Activated naive CD4-positive, alpha-beta T cell treated with anti-CD3 and anti-CD28 coated beads for 36 hours (primary cell): ENCODE data around the gene GABRD. TPM values are rescaled to one million over a fixed set of nuclear protein-coding genes. Genes with fewer than 3 reads are reported as not detected.

Experiments
- CTCF ChIA-PET: fragments of 350-600 bp; sonication (Branson Sonifier 250); formaldehyde crosslinking; loops from one replicate; lab custom pipeline; 2021; ENCODE audit warnings: antibody characterized with exemption; lab: Charles Lee
- DNase-seq: peaks from one replicate; pipeline ENCODE4 v3.0.0-alpha.2; 2020
- H3K27ac Mint-ChIP-seq: one replicate; pipeline ENCODE4 v1.8.0; 2021; ENCODE audit warnings: mild to moderate bottlenecking, mixed read lengths
- H3K27me3 Mint-ChIP-seq: one replicate; pipeline ENCODE4 v1.8.0; 2021; ENCODE audit warnings: low read depth, mixed read lengths
- H3K36me3 Mint-ChIP-seq: one replicate; pipeline ENCODE4 v1.8.0; 2021; ENCODE audit warnings: low read depth, mixed read lengths
- H3K4me1 Mint-ChIP-seq: one replicate; pipeline ENCODE4 v1.8.0; 2021; ENCODE audit warnings: low read depth, mixed read lengths
- H3K4me3 Mint-ChIP-seq: one replicate; pipeline ENCODE4 v1.8.0; 2021; ENCODE audit warnings: mild to moderate bottlenecking, moderate library complexity, mixed read lengths
- H3K9me3 Mint-ChIP-seq: one replicate; pipeline ENCODE4 v1.8.0; 2021; ENCODE audit warnings: mixed read lengths
- intact Hi-C: fragments of 100-400 bp; cut with micrococcal nuclease; formaldehyde crosslinking; loops from one replicate; pipeline ENCODE4 v1.15.1; 2023
- total RNA-seq, 2 experiments: library from RNA; stranded (reverse); gene quantifications; one replicate each; pipeline ENCODE4 v1.2.3, GENCODE V29; 2021

The GABRD gene
- total RNA-seq, 2 experiments from 2014 or later: not detected

DNA sequence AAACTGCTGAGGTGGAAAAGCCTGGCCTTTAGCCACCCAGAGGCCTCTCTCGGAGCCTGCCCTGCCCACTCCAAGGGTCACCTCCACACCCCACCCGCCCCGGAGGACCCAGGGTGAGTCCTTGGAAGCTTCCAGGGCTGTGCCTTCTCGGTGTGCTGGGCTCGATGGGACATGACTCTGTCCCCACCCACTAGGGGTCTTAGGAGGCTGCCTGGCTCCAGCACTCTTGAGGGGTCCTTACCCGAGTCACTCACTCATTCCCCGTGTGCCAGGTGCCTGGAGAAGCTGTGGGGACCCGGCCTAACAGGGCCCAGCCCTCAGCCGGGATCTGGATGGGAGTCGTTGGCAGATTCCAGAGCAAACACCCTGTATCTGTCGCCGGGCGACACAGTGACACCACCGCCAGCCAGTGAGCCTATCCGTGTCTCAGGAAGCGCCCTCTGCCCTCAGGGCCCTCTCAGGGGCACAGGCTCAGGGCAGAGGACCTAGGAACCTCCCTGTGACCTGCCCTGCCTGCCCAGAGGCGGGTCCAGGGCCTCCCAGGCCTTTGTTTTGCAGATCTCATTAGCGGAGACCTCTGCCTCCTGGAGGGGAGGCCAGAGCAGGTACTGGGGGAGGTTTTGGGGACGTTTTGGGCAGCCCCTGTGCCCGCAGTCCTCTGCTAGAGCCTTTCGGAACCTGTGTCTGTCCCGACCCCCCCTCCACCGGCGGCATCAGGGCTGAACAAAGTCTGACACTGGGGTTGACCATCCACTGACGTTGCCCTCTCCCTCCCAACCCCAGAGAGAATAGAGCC lies 28.0 kb downstream of the GABRD start:
- CTCF ChIA-PET: interaction anchor here (0.6 to 5.4 kb wide), 5 partner anchors 11 to 149 kb away, joined by 3 to 52 read pairs (median 4); no protein-coding TSS in a partner anchor

DNA sequence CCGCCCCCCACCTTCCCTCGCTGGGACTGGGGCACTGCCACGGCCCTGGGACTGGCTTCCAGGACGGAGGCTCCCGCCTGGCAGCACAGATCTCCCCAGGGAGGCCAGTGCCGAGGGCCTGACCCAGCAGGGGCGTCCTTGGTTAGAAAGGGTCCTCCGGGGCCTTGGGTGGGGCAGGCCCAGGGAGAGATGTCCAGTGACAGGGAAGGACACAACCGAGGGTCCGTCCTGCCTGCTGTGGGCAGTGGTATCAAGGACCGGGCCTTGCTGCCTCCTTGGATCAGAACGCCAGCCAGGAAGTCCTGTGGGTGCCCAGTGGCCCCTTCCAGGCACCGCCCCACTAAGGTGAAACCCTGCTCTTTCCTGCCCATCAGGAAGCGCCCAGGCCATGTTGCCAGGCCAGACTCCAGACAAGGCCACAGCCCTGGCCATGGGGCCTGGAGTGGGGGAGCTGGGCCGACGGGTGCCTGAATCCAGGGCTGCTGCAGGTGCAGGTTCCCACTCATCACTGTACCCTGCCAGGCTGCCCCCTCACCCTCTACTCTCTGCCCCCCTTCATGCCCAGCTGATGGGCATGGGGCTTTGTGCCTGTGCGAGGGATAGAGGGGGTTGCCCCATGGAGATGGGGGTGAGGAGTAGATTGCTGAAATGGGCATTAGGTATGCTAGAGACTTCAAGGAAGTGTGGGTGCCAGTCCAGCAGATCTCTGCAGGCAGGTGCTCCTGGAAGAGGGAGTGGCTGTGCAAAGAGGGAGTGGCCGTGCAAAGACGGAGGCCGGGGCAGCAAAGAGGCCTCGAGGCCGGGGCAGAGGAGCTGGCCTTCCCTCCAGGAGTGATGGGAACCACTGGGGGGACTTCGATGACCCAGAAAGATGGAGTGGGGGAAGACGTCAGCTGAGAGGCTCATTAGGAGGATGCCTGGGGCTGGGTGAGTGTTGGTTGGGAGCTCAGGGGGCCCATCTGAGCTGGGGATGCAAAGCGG lies 28.9 kb downstream of the GABRD start:
- CTCF ChIA-PET: no interaction called here
- Mint-ChIP-seq H3K36me3 (no peaks in the 10 kb centered on the region), H3K4me3 (peak overlapping the region; percentile 22), H3K27ac (no peak overlapping the region), H3K4me1 (peaks cover 19% of the 10 kb centered on the region), H3K9me3 (no peaks in the 10 kb centered on the region), H3K27me3 (peaks cover 12% of the 10 kb centered on the region)
- no peak for DNase-seq
- intact Hi-C loops: no loop called here

More for the DNA sequence above, 28.0 kb downstream of the GABRD start:
- no peaks in the 10 kb centered on the region for H3K9me3 Mint-ChIP-seq
- no peak for DNase-seq
- intact Hi-C loops: loop anchor here (1.0 kb wide), 1 partner anchor 103 kb away; no protein-coding TSS in a partner anchor
- no peaks in the 10 kb centered on the region for H3K36me3 Mint-ChIP-seq
- peaks cover 19% of the 10 kb centered on the region for H3K4me1 Mint-ChIP-seq
- no peak overlapping the region for H3K4me3 Mint-ChIP-seq
- peaks cover 12% of the 10 kb centered on the region for H3K27me3 Mint-ChIP-seq
- H3K27ac Mint-ChIP-seq: no peak overlapping the region

DNA sequence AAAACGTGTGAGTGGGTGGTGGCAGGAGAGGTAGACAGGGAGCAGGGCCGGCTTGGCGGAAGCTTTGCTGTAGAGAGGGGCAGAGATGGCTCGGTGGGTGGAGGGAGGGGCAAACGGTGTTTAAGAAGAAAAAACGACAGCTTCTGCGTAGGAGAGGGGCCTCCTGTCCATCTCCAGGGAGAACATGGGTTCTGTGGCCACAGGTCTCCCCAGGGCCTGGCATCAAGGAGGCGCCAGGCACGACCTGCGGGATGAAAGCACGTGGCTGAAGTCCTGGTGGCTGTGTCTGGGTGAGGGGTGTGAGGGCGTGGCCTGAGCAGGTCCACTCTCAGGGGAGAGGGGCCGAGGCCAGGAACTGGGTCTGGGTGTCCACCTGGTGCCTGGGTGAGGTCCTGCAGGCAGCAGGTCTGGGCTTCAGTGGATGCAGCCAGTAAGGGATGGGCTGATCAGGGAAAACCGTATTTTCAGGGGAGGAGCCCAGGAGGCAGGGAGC lies 30.1 kb downstream of the GABRD start:
- H3K27me3 Mint-ChIP-seq: peaks cover 12% of the 10 kb centered on the region
- H3K36me3 Mint-ChIP-seq: no peaks in the 10 kb centered on the region
- intact Hi-C loops: no loop called here
- no peak overlapping the region for H3K27ac Mint-ChIP-seq
- DNase-seq: no peak
- CTCF ChIA-PET: interaction anchor here (0.7 kb wide), 2 partner anchors 89 to 267 kb away, joined by 3 to 4 read pairs; no protein-coding TSS in a partner anchor
- H3K4me1 Mint-ChIP-seq: peaks cover 17% of the 10 kb centered on the region
- no peaks in the 10 kb centered on the region for H3K9me3 Mint-ChIP-seq
- H3K4me3 Mint-ChIP-seq: peak overlapping the region; percentile 73

DNA sequence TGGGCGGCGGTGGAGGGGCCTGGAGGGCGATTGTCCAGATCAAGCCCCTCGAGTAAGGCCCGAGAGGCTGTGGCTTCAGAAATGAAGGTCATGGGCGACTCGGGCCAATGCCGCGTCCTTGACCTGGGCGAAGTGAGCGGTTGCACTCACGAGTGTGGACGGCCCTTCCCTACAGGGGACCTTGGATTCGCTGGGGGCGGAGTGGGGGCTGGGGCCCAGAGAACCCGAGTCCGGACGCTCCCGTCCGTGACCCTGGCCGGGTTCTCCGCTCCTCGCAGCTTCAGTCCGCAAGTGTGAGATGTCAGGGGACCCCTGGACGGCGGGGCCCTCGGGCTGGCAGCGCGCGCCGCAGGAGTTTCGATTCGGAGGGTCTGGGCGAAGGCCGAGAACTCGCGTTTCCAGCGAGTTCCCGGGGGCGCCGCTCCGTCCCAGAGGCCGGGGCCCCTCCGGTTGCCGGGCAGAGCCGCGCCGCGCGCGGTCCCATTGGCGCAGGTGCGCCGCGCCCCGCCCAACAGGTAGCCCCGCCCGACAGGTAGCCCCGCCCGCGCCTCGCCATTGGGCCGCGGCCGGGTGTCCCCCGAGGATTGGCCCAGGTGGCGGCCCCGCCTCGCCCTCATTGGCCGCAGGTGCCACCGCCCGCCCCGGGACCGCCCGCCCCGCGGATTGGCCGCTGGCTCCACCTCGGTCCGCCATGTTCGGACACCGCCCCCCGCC lies 30.7 kb downstream of the GABRD start, which contains the start of gene PRKCZ:
Gene PRKCZ (plus strand): TSS at position 694 of the 714 bp plus-strand sequence. CDS start 220 bp downstream, outside the sequence.
- peak within 1 kb of the TSS; percentile 73 for H3K4me3 Mint-ChIP-seq
- CTCF ChIA-PET: interaction anchor here (0.7 kb wide), 2 partner anchors 90 to 267 kb away, joined by 3 to 4 read pairs; no protein-coding TSS in a partner anchor
- H3K4me1 Mint-ChIP-seq: peaks cover 17% of the 10 kb centered on the region
- peak; percentile 93 for DNase-seq
- intact Hi-C loops: loop anchor here (5.0 to 10.0 kb wide), 2 partner anchors 82 to 265 kb away; no protein-coding TSS in a partner anchor
- peaks cover 12% of the 10 kb centered on the region for H3K27me3 Mint-ChIP-seq
- no peaks in the 10 kb centered on the region for H3K9me3 Mint-ChIP-seq
- H3K36me3 Mint-ChIP-seq: no peaks in the 10 kb centered on the region
- H3K27ac Mint-ChIP-seq: no peak within 1 kb of the TSS

DNA sequence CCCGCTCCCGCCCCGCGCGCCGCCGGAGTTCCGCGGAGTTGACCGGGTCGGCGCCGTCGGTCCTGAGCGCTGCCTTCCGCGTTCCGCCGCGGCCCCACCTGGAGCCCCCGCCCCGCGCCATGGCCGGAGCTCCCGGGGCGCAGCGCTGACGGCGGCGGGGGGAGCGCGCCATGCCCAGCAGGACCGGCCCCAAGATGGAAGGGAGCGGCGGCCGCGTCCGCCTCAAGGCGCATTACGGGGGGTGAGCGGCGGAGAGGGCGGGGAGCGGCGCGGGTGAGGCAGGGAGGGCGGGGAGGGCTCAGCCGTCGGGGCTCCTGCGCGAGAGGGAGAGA lies 31.3 kb downstream of the GABRD start:
- DNase-seq: peak; percentile 45
- H3K9me3 Mint-ChIP-seq: no peaks in the 10 kb centered on the region
- H3K27ac Mint-ChIP-seq: no peak overlapping the region
- peaks cover 11% of the 10 kb centered on the region for H3K27me3 Mint-ChIP-seq
- peaks cover 13% of the 10 kb centered on the region for H3K4me1 Mint-ChIP-seq
- CTCF ChIA-PET: no interaction called here
- peak overlapping the region; percentile 53 for H3K4me3 Mint-ChIP-seq
- no peaks in the 10 kb centered on the region for H3K36me3 Mint-ChIP-seq
- intact Hi-C loops: loop anchor here (5.0 to 10.0 kb wide), 2 partner anchors 82 to 266 kb away; no protein-coding TSS in a partner anchor

DNA sequence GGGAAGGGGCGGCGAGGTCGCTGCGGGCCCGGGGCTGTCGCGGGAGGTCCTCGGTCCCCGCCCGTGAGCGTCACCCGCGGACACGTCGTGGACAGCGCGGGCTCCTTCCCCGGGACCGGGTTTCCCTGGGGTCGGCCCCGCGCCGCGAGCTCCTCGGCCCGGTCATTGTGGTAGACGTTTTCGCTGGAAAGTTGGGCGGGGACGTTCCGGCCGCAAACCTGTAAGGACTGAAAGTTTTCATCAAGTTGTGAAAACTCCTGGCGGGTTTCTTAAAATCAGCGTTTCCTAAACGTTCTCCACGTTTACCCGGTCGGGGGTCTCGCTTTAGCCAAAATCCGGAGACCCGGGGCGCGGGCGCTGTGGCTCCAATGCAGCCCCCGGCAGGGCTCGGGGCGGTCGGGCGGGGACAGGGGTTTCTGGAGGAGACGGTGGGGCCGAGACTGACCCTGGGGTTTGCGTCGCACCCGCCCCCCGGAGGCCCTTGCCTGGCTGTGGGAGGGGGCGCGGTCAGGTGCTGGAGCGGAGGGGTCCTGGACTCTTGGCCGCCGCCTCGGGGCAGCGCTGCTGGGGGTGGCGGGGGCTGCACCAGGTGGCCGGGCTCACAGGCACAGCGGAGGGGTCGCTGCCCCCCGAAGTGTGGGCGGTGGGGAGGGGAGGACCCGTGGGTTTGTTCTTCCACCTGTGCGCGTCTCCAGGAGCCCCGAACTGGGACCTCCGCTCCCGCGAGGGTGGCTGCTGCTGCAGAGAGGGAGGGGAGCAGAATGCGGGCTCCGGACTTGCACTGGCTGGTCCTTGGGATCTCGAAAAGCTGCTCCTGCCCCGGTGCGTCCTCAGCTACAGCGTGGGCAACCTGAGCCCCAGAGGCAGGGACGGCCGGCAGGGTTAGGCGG lies 31.9 kb downstream of the GABRD start:
- Mint-ChIP-seq H3K4me3 (peak overlapping the region; percentile 53), H3K9me3 (no peaks in the 10 kb centered on the region), H3K4me1 (peaks cover 9% of the 10 kb centered on the region), H3K27ac (no peak overlapping the region), H3K27me3 (peaks cover 9% of the 10 kb centered on the region), H3K36me3 (no peaks in the 10 kb centered on the region)
- CTCF ChIA-PET: interaction anchor here (1.1 kb wide), 1 partner anchor 82 kb away, joined by 3 read pairs; no protein-coding TSS in a partner anchor
- intact Hi-C loops: loop anchor here (5.0 to 10.0 kb wide), 2 partner anchors 81 to 266 kb away; no protein-coding TSS in a partner anchor
- no peak for DNase-seq

DNA sequence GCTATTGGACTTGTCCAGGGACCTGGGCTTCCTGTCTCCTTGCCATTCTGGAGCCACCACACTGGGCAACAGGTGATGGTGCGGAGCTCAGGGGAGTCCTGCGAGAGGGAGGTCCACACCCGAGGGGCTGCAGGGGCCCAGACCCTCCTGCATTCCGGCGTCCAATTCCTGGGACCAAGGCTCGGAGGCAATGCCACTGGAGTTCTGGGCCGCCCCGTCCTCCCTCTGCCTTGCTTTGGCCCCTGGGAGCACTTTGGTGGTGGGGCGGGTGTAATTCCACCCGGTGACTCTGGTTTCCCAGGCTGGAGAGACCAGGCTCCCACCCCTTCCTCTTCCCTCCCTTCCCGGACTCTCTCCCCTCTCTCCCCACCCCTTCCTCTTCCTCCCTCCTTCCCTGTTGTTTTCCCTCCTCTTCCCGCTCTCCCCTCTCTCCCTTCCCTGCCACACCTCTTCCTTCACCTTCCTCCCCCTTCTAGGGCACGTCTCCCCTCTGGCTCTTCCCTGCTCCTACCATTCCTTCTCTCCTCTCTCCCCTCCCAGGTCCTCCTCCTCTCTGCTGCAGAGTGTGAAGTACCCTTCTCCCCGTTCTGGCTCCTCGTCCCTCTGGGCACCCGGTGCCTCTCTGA lies 33.0 kb downstream of the GABRD start:
- Mint-ChIP-seq H3K4me3 (peak overlapping the region; percentile 53), H3K27me3 (peaks cover 9% of the 10 kb centered on the region), H3K9me3 (no peaks in the 10 kb centered on the region), H3K4me1 (peaks cover 7% of the 10 kb centered on the region), H3K27ac (no peak overlapping the region), H3K36me3 (no peaks in the 10 kb centered on the region)
- intact Hi-C loops: loop anchor here (5.0 to 10.0 kb wide), 2 partner anchors 80 to 267 kb away; no protein-coding TSS in a partner anchor
- CTCF ChIA-PET: interaction anchor here (0.6 to 2.2 kb wide), 3 partner anchors 8 to 1616 kb away, joined by 3 to 5 read pairs (median 4); no protein-coding TSS in a partner anchor
- no peak for DNase-seq

DNA sequence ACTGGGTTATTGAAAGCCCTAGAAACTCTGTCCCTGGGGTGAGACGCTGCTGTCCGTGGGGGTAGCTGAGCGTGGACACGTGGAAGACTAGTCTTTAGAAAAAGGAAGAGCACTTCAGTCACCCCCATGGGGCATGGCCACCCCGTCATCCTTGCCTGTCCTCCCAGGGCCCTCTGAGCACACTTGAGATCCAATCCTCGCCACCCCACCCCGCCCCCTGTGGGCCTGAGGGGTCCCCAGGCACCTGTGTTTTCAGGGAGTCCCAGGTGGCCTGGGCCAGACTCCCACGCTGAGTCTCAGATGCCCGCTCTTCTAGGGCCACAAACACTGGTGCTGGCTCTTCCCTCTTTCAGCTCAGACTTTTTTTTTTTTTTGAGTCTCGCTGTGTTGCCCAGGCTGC lies 33.6 kb downstream of the GABRD start:
- Mint-ChIP-seq H3K4me1 (peaks cover 7% of the 10 kb centered on the region), H3K27me3 (peaks cover 9% of the 10 kb centered on the region), H3K4me3 (no peak overlapping the region), H3K9me3 (no peaks in the 10 kb centered on the region), H3K27ac (no peak overlapping the region), H3K36me3 (no peaks in the 10 kb centered on the region)
- intact Hi-C loops: loop anchor here (5.0 to 10.0 kb wide), 2 partner anchors 80 to 268 kb away; no protein-coding TSS in a partner anchor
- CTCF ChIA-PET: interaction anchor here (0.6 to 2.2 kb wide), 2 partner anchors 8 to 1615 kb away, joined by 4 to 5 read pairs; no protein-coding TSS in a partner anchor
- DNase-seq: no peak

DNA sequence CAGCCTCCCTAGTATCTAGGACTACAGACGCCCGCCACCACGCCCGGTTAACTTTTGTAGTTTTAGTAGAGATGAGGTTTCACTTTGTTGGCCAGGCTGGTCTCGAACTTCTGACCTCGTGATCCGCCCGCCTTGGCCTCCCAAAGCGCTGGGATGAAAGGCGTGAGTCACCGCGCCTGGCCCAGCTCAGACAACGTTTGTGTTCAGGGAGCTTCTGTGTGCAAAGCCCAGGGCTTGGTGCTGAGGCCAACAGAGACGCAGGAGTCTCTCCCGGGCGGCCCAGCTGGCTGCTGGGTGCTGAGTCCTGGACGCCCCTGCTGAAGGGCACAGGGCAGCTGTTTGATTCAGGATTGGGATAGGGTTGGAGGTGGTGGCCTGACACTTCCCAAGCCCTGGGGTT lies 34.1 kb downstream of the GABRD start:
- Mint-ChIP-seq H3K4me3 (no peak overlapping the region), H3K27me3 (peaks cover 8% of the 10 kb centered on the region), H3K36me3 (no peaks in the 10 kb centered on the region), H3K4me1 (peaks cover 7% of the 10 kb centered on the region), H3K9me3 (no peaks in the 10 kb centered on the region), H3K27ac (no peak overlapping the region)
- intact Hi-C loops: loop anchor here (5.0 to 10.0 kb wide), 2 partner anchors 79 to 268 kb away; no protein-coding TSS in a partner anchor
- CTCF ChIA-PET: interaction anchor here (0.6 to 2.2 kb wide), 2 partner anchors 9 to 1615 kb away, joined by 4 to 5 read pairs; no protein-coding TSS in a partner anchor
- DNase-seq: no peak
